ENCODE data around the gene CASP10.
"Not testable (repeated sequence)": the region's sequence is repeated elsewhere in the genome, so short reads cannot be mapped to it uniquely, and the experiment has no call there.

CASP10 gene

DNA sequence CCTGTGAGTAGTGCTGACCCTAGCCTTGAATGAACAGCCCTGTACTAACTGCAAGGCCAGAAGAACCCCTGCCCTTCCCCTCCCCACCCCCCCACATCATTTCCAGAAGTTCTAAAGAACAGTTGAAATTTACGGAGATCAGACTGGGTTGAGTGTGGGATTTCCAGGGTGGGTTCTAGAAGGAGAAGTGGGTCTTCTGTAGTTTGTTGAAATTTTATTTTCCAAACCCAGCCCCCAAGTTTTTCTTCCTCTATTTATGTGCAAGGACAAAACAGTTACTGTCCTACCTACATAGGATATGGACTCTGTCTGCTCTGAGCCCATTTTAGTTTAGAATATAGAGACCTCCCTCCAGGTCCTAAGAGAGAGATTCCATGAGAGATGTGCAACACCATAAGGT, 26.3 kb upstream of the CASP10 start:
- no peak for FAIRE-seq

DNA sequence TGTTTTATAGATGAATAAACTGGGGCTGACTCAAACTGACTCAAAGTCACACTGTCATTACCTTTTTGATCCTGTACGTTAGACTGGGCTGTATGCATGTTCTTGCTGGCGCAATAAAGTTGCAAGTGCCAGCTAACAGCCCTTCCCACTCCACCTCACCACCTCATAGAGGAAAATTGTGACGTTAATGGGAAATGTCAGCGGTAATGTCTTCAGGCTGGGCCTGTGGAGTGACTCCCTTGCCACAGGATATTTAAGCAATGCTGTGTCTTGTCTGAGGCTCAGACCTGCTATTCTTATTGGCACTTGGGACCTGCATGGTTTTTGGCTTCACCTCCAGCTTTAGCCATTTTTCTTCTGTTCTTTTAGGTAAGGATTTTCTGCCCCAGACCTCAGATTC, 25.2 kb upstream of the CASP10 start:
- FAIRE-seq: no peak

DNA sequence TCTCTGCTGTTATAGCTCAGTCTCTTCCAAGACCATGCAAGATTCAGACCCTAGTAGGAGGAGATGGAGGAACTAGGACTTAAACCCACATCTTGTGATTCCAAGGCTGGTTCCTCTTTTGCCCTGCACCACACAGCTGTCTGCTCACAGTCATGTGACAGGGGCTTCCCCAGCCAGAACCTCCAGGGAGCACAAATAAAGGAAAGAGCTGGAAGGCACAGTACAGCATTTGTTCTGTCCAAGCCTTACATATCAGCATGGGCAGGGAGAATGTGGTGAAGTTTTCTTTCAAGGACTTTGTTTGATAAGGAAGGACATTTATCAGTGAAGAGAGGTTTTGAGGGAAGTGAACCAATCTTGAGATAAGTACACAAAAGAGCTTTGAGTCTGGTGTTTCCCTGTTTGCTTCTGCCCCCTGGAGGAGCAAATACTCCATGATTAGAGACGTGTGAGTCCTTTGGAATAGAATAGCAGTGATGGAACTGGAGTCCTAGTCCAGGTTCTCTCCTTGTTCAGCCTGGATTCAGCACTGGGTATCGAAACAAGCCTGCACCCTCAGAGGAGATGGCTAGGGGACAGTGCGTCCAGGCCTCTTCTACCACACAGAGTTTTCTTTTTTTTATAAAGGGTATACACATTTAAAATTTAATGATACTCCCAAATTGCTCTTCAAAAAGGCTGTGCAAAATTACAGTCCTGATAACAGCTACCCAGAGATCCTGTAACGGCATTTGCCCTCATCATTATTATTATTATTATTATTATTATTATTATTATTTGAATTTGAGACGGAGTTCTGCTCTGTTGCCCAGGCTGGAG, 24.6 kb upstream of the CASP10 start:
- peak; percentile 47 for FAIRE-seq

DNA sequence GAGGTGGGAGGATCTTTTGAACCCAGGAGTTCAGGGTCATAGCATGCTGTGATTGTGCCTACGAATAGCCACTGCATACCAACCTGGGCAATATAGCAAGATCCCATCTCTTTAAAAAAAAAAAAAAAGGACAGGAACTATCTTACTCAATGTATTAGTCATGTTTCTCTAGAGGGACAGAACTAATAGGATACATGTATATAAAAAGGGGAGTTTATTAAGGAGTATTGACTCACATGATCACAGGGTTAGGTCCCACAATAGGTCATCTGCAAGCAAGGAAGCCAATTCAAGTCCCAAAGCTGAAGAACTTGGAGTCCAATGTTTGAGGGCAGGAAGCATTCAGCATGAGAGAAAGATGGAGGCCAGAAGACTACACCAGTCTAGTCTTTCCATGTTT, 18.8 kb upstream of the CASP10 start:
- FAIRE-seq: no peak

DNA sequence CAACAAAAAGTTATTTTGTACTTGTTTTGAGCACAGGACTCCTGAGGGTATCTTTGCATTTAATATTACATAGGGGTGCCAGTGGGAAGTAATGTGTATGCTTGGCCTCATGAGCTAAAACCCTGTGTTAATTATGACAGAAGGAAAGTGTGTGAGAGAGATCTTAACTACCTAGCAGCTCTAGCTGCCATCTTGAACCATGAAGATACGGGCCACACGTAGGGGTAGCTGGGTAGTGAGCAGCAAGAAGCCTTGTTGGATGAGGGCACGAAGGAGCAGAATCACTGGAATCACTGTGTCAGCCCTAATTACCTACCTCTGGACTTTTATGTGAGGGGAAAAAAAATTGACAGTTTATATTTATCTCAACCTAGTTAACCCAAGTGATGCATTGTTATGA, 15.4 kb upstream of the CASP10 start:
- FAIRE-seq: no peak

DNA sequence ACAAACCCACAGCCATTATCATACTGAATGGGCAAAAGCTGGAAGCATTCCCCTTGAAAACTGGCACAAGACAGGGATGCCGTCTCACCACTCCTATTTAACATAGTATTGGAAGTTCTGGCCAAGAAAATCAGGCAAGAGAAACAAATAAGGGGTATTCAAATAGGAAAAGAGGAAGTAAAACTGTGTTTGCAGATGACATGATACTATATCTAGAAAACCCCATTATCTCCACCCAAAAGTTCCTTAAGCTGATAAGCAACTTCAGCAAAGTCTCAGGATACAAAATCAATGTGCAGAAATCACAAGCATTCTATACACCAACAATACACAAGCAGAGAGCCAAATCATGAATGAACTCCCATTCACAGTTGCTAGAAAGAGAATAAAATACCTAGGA, 14.4 kb upstream of the CASP10 start:
- FAIRE-seq: not testable (repeated sequence)

GRCh38 chr2:201171259-201171814, 11.6 kb upstream of the CASP10 start:
- FAIRE-seq: no peak

DNA sequence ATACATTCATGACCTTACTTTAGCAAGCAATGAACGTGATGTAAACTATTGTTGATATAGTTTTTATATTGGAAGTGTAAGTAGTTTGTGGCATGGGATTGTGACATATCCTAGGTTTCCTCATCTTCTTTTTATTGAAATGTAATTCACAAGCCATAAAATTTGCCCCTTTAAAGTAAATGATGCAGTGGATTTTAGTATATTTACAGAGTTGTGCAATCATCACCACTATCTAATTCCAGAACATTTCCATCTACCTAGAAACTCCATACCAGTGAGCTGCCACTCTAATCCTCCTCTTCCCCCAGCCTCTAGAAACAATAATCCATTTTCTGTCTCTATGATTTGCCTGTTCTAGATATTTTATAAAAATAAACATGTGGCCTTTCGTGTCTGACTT, 10.7 kb upstream of the CASP10 start:
- no peak for FAIRE-seq

- FAIRE-seq: no peak
Measured at GRCh38 chr2:201174687-201175086, 8.3 kb upstream of the CASP10 start.

- no peak for FAIRE-seq
Measured at GRCh38 chr2:201176081-201176481, 6.9 kb upstream of the CASP10 start.

DNA sequence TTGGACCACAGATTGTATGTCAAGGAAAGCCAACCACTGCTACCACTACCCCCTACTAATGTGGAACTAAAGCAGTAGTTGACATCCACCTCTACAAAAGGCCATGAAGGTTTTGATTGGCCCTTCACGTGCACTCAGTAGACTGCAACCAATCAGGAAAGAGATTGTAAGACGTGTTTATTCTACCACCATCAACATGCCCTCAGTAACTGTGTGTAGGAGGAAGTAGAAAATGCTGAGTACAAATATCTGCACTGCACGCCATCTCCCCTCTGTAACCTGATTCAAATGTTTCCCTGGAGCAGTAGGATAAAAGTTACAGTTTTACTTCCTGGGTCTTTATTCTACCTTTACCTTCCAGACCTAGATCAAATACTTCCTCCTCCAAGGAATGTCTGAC, 2.9 kb upstream of the CASP10 start:
- no peak for FAIRE-seq

DNA sequence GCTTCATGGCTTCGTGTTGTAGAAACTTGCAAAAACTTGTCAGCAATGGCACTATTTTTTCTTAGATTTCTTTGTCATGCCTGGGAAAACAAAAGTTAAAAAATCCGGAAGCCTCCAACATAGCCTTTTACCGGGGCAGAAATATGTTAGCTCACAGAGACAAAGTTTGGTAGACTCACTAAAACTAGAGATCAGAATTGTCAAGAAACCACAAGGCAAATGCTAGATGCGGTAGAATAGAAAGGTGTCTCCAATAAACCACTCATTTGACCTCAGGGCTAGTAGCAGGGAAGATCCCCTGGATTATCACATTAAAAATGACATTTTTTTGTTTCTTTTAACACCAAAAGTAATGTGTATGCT, 405 bp downstream of the CASP10 start:
- FAIRE-seq: no peak

GRCh38 chr2:201183835-201184234, 894 bp downstream of the CASP10 start:
- not testable (repeated sequence) for FAIRE-seq

- not testable (repeated sequence) for FAIRE-seq
Measured at GRCh38 chr2:201184248-201184647, 1.3 kb downstream of the CASP10 start.

- FAIRE-seq: no peak
Measured at GRCh38 chr2:201185863-201186262, 2.9 kb downstream of the CASP10 start.

- no peak for FAIRE-seq
Measured at GRCh38 chr2:201186982-201187381, 4.0 kb downstream of the CASP10 start.

GRCh38 chr2:201188449-201188848, 5.5 kb downstream of the CASP10 start:
- no peak for FAIRE-seq

- FAIRE-seq: no peak
Measured at GRCh38 chr2:201191132-201191875, 8.4 kb downstream of the CASP10 start.

- no peak for FAIRE-seq
Measured at GRCh38 chr2:201194097-201194496, 11.2 kb downstream of the CASP10 start.

DNA sequence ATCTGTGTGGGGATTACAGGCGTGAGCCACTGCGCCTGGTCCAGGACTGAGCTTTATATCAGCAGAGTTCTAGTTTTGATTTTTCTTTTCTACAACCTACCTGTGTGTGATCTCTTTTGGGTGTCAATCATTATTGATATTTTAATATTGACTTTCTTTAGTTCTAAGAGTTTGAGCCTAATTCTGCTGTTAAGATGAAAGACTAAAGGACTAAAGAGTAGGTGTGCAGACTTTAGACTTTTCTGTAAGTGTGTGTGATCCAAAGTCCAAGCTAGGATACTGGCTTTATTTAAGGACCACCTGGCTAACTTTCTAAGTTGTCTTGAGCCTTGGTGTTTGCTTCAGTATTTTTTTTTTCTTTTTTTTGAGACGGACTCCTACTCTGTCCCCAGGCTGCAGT, 12.4 kb downstream of the CASP10 start:
- FAIRE-seq: no peak

DNA sequence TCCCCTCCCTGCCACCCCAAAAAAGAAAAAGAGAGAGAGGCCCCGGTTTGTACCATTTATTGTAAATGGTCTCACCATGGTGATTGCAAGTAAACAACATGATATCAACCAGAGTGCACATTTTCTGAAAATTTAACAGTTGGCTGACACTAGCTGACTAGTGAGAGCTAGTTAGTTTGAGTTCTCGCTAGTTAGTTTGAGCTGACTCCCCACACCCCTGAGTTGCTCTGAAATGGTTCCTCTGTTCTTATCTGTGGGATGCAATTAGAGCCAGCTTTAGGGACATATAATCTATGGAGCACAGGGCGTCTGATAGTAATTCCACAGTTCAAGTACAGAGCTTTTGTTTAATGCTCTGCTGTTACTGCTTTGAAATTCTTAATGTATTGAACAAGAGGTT, 13.1 kb downstream of the CASP10 start:
- no peak for FAIRE-seq

DNA sequence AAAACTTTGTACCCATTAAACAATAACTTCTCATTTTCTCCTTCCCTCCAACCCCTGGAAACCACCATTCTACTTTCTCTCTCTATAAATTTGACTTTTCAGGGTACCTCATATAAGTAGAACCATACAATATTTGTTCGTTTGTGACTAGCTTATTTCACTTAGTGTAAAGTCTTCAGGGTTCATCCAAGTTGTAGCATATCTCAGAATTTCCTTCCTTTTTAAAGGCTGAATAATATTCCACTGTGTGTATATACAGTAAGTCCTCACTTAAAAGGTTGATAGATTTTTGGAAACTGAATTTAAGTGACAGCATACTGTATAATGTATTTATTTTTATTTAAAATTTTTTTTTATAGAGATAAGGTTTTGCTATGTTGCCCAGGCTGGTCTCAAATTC, 13.9 kb downstream of the CASP10 start:
- no peak for FAIRE-seq

DNA sequence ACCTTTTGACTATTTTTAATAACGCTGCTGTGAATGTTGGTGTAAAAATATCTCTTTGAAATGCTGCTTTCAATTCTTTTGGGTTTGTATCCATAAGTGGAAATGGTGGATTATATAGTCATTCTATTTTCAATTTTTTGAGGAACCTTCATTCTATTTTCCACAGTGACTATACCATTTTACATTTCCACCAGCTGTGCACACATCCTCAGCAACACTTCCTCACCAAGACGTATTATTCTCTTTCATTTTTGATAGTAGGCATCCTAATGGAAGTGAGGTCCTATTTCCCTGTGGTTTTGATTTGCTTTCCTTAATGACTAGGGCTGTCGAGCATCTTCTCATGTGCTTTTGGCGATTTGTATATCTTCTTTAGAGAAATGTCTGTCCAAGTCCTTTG, 14.8 kb downstream of the CASP10 start:
- no peak for FAIRE-seq

DNA sequence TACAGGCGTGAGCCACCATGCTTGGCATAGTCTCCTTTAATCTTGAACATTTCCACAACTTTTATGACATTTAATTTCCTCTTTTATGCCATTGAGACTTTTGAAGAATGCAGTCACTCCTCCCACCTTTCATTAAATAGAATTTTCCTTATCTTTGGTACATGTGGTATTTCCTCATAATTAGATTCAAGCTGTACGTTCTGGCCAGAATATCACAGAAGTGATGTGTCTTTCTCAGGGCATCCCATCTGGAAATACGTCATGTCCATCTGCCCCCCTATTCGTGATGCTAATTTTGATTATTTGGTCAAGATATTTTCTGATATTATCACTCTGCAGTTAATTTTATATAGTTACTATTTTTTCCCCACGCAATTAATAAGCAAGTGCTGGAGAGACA, 16.9 kb downstream of the CASP10 start:
- FAIRE-seq: no peak

Measured in TTC549 (cell line).